Measurements from ENCODE around the gene PARG.
"Not testable (repeated sequence)": the region's sequence is repeated elsewhere in the genome, so short reads cannot be mapped to it uniquely, and the experiment has no call there.

Gene PARG

GRCh38 chr10:49830846-49831245 is 111.0 kb downstream of the PARG start:
- in situ Hi-C loops (cut with HindIII; ENCODE audit: low sequenced_read_pairs): no loop called here

GRCh38 chr10:49830016-49830415 is 111.8 kb downstream of the PARG start:
- in situ Hi-C loops (cut with HindIII; ENCODE audit: low sequenced_read_pairs): no loop called here

- in situ Hi-C loops (cut with HindIII; ENCODE audit: low sequenced_read_pairs): no loop called here
These were observed 114.5 kb downstream of the PARG start for GRCh38 chr10:49827297-49827696.

GRCh38 chr10:49819234-49819958 is 122.4 kb downstream of the PARG start:
- in situ Hi-C loops (cut with HindIII; ENCODE audit: low sequenced_read_pairs): no loop called here

GRCh38 chr10:49817845-49818244 is 124.0 kb downstream of the PARG start:
- in situ Hi-C loops (cut with HindIII; ENCODE audit: low sequenced_read_pairs): no loop called here

DNA sequence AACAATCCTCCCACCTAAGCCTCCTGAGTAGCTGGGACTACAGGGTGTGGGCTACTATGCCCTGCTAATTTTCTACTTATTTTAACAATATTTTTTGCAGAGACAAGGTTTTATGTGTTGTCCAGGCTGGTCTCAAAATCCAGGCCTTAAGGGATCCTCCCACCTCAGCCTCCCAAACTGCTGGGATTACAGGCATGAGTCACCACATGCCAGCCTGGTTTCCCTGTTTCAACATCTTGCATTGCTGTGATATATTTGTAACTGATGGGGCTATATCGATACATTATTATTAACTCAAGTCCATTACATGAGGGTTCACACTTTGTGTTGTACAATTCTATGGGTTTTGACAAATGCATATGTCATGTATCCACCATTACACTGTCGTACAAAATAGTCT is 137.8 kb downstream of the PARG start:
- in situ Hi-C loops (cut with HindIII; ENCODE audit: low sequenced_read_pairs): no loop called here

DNA sequence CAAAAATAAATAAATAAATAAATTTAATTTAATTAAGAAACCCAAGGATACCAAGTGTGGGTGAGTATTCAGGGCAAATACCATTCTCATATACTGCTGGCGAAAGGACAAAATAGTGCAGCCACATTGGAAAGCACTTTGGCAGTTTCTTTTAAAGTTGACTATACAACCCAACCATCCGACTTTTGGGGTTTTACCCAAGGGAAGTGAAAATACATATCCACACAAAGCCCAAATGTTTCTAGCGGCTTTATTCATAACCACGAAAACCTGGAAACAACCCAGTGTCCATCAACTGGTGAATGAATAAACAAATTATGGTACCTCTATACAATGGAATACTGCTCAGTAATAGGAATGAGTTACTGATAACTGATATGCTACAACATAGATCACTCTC is 143.6 kb downstream of the PARG start:
- in situ Hi-C loops (cut with HindIII; ENCODE audit: low sequenced_read_pairs): no loop called here

- in situ Hi-C loops (cut with HindIII; ENCODE audit: low sequenced_read_pairs): no loop called here
These were observed 150.7 kb downstream of the PARG start for GRCh38 chr10:49791100-49791499.

DNA sequence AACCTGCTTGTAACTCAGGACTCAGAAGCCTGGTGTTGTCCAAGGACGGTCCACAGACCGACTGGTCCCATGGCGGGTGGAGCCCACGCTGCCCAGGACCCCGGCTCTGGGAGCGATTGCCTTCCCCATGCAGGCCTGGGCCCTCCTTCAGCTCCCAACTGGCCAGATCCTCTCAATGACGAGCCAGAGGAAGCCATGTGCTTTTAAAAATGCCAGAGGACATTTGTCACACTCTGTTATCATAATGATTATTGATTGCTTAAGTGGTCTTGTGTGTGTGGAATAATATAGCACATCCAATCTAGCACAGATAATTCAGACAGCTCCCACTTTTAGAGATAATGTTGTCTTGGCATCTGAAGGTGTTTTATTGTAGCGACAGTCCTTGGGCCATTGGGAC is 157.1 kb downstream of the PARG start:
- in situ Hi-C loops (cut with HindIII; ENCODE audit: low sequenced_read_pairs): no loop called here

DNA sequence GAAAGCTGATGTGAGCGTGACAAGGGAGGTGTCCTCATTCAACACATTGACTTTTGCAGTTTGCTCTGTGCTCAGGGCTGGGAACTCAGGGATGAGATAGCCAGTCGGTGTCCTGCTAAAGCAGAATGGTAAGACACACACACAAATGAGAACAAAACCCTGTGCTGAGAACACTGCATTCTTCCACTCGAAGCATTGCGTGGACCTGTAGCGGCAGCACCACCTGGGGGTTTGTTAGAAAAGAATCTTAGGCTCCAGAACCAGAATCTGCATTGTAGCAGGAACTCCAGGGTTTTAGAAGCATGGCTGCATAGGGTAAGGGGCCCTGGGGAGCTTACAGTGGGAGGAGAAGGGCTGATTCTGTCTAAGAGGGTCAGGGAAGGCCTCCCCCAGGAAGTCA is 158.2 kb downstream of the PARG start:
- in situ Hi-C loops (cut with HindIII; ENCODE audit: low sequenced_read_pairs): no loop called here

- in situ Hi-C loops (cut with HindIII; ENCODE audit: low sequenced_read_pairs): no loop called here
These were observed 160.6 kb downstream of the PARG start for GRCh38 chr10:49781247-49781646.

GRCh38 chr10:49778197-49778596 is 163.6 kb downstream of the PARG start:
- in situ Hi-C loops (cut with HindIII; ENCODE audit: low sequenced_read_pairs): no loop called here

GRCh38 chr10:49776851-49777250 is 165.0 kb downstream of the PARG start:
- in situ Hi-C loops (cut with HindIII; ENCODE audit: low sequenced_read_pairs): no loop called here

GRCh38 chr10:49775014-49775413 is 166.8 kb downstream of the PARG start:
- in situ Hi-C loops (cut with HindIII; ENCODE audit: low sequenced_read_pairs): no loop called here

- in situ Hi-C loops (cut with HindIII; ENCODE audit: low sequenced_read_pairs): not testable (repeated sequence)
These were observed 168.9 kb downstream of the PARG start for GRCh38 chr10:49772944-49773343.

DNA sequence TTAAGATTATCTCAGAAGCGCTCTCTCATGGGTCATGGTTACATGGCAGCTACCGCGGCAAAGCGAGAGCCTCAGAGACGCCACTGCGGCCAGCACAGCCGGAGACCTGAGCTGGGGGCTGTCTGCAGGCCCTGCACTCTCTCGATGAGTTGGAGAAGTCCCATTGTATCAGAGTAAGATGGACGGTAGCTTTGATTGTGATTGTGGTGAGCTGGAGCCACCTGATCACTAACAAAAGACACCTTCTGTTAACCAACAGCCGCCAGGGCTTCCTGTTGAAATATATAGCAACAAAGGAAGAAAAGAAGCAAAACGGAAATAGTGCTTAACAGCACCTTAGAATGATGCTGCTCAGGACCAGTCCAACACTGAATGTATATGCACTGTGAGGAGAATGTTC is 170.8 kb downstream of the PARG start:
- in situ Hi-C loops (cut with HindIII; ENCODE audit: low sequenced_read_pairs): not testable (repeated sequence)

DNA sequence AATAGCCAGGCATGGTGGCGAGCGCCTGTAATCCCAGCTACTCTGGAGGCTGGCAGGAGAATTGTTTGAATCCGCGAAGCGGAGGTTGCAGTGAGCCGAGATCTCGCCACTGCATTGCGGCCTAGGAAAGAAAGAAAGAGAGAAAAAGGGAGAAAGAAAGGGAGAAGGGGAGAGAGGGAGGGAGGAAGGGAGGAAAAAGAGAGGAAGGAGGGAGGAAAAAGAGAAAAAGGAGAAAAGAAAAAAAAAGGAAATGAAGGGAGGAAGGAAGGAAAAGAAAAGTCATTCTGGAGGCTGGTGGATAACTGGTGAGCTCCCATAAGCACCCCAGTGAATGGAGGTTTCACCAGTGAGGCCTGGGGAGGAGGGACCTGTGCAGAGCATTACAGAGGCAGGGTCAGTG is 172.1 kb downstream of the PARG start:
- in situ Hi-C loops (cut with HindIII; ENCODE audit: low sequenced_read_pairs): no loop called here

GRCh38 chr10:49768731-49769130 is 173.1 kb downstream of the PARG start:
- in situ Hi-C loops (cut with HindIII; ENCODE audit: low sequenced_read_pairs): no loop called here

- in situ Hi-C loops (cut with HindIII; ENCODE audit: low sequenced_read_pairs): no loop called here
These were observed 173.5 kb downstream of the PARG start for GRCh38 chr10:49768329-49768728.

Measured in endothelial cell of hepatic sinusoid (primary cell).